Measurements from ENCODE around the gene CADPS2.

- TF ChIP-seq, protein P1, sequence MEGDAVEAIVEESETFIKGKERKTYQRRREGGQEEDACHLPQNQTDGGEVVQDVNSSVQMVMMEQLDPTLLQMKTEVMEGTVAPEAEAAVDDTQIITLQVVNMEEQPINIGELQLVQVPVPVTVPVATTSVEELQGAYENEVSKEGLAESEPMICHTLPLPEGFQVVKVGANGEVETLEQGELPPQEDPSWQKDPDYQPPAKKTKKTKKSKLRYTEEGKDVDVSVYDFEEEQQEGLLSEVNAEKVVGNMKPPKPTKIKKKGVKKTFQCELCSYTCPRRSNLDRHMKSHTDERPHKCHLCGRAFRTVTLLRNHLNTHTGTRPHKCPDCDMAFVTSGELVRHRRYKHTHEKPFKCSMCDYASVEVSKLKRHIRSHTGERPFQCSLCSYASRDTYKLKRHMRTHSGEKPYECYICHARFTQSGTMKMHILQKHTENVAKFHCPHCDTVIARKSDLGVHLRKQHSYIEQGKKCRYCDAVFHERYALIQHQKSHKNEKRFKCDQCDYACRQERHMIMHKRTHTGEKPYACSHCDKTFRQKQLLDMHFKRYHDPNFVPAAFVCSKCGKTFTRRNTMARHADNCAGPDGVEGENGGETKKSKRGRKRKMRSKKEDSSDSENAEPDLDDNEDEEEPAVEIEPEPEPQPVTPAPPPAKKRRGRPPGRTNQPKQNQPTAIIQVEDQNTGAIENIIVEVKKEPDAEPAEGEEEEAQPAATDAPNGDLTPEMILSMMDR (IDR thresholded peaks at IDR 0.05), result no peak
- no peak for TF ChIP-seq POLR2A (IDR thresholded peaks at IDR 0.05)
Observed at GRCh38 chr7:122492007-122492406, 394.3 kb downstream of the CADPS2 start.

All from right lobe of liver (tissue), 4 donors.